Measurements from ENCODE around the gene ALCAM. TPM values are rescaled to one million over a fixed set of nuclear protein-coding genes. Genes with fewer than 3 reads are reported as not detected.
"Not testable (repeated sequence)": the region's sequence is repeated elsewhere in the genome, so short reads cannot be mapped to it uniquely, and the experiment has no call there.

ALCAM gene
- total RNA-seq, 1 experiment from 2014 or later = 16.4 TPM

GRCh38 chr3:105401691-105402149 lies 35.0 kb downstream of the ALCAM start:
- Histone ChIP-seq H3K9ac (ENCODE audit: low read length) (no peak overlapping the region), H3K27ac (ENCODE audit: low read length) (no peak overlapping the region), H3K36me3 (ENCODE audit: insufficient read depth, low read length) (no peaks in the 10 kb centered on the region), H3K4me1 (ENCODE audit: low read length) (no peaks in the 10 kb centered on the region), H2AFZ (ENCODE audit: low read length) (no peak overlapping the region), H3K27me3 (ENCODE audit: low read length) (no peaks in the 10 kb centered on the region), H3K9me3 (ENCODE audit: low read length) (no peaks in the 10 kb centered on the region), H3K4me2 (ENCODE audit: low read depth, low read length, poor library complexity, severe bottlenecking) (no peak overlapping the region), H3K9me2 (replicated peaks; ENCODE audit: insufficient read depth, low read length) (no peaks in the 10 kb centered on the region), H3K79me2 (ENCODE audit: low read length) (no peaks in the 10 kb centered on the region), H3K4me3 (ENCODE audit: low read length) (no peak overlapping the region), H4K20me1 (ENCODE audit: insufficient read depth, low read depth, low read length) (no peaks in the 10 kb centered on the region)
- DNase-seq = no peak

- no peaks in the 10 kb centered on the region for H4K20me1 ChIP-seq (ENCODE audit: insufficient read depth, low read depth, low read length)
- no peaks in the 10 kb centered on the region for H3K27me3 ChIP-seq (ENCODE audit: low read length)
- no peaks in the 10 kb centered on the region for H3K4me1 ChIP-seq (ENCODE audit: low read length)
- no peaks in the 10 kb centered on the region for H3K9me3 ChIP-seq (ENCODE audit: low read length)
- no peak overlapping the region for H3K9ac ChIP-seq (ENCODE audit: low read length)
- no peaks in the 10 kb centered on the region for H3K36me3 ChIP-seq (ENCODE audit: insufficient read depth, low read length)
- no peak overlapping the region for H3K4me3 ChIP-seq (ENCODE audit: low read length)
- H3K79me2 ChIP-seq (ENCODE audit: low read length) = no peaks in the 10 kb centered on the region
- no peak for DNase-seq
- no peak overlapping the region for H2AFZ ChIP-seq (ENCODE audit: low read length)
- H3K9me2 ChIP-seq (replicated peaks; ENCODE audit: insufficient read depth, low read length) = no peaks in the 10 kb centered on the region
- no peak overlapping the region for H3K4me2 ChIP-seq (ENCODE audit: low read depth, low read length, poor library complexity, severe bottlenecking)
- no peak overlapping the region for H3K27ac ChIP-seq (ENCODE audit: low read length)
Observed at GRCh38 chr3:105402287-105402801, 35.6 kb downstream of the ALCAM start.

GRCh38 chr3:105403034-105403433 lies 36.3 kb downstream of the ALCAM start:
- H4K20me1 ChIP-seq (ENCODE audit: insufficient read depth, low read depth, low read length); H3K4me3 ChIP-seq (ENCODE audit: low read length); DNase-seq; H3K27me3 ChIP-seq (ENCODE audit: low read length); H3K9me3 ChIP-seq (ENCODE audit: low read length); H3K4me1 ChIP-seq (ENCODE audit: low read length); H2AFZ ChIP-seq (ENCODE audit: low read length); H3K36me3 ChIP-seq (ENCODE audit: insufficient read depth, low read length); H3K79me2 ChIP-seq (ENCODE audit: low read length); H3K9ac ChIP-seq (ENCODE audit: low read length); H3K27ac ChIP-seq (ENCODE audit: low read length); H3K4me2 ChIP-seq (ENCODE audit: low read depth, low read length, poor library complexity, severe bottlenecking); H3K9me2 ChIP-seq (replicated peaks; ENCODE audit: insufficient read depth, low read length): not testable (repeated sequence)

- DNase-seq = no peak
- Histone ChIP-seq H3K4me2 (ENCODE audit: low read depth, low read length, poor library complexity, severe bottlenecking) (no peak overlapping the region), H3K36me3 (ENCODE audit: insufficient read depth, low read length) (no peaks in the 10 kb centered on the region), H3K9me2 (replicated peaks; ENCODE audit: insufficient read depth, low read length) (no peaks in the 10 kb centered on the region), H3K27ac (ENCODE audit: low read length) (no peak overlapping the region), H3K4me3 (ENCODE audit: low read length) (no peak overlapping the region), H3K9ac (ENCODE audit: low read length) (no peak overlapping the region), H3K4me1 (ENCODE audit: low read length) (no peaks in the 10 kb centered on the region), H3K27me3 (ENCODE audit: low read length) (no peaks in the 10 kb centered on the region), H2AFZ (ENCODE audit: low read length) (no peak overlapping the region), H4K20me1 (ENCODE audit: insufficient read depth, low read depth, low read length) (no peaks in the 10 kb centered on the region), H3K9me3 (ENCODE audit: low read length) (no peaks in the 10 kb centered on the region), H3K79me2 (ENCODE audit: low read length) (no peaks in the 10 kb centered on the region)
Observed at GRCh38 chr3:105406268-105406667, 39.6 kb downstream of the ALCAM start.

GRCh38 chr3:105409364-105409763 lies 42.7 kb downstream of the ALCAM start:
- no peak overlapping the region for H3K4me3 ChIP-seq (ENCODE audit: low read length)
- no peaks in the 10 kb centered on the region for H3K27me3 ChIP-seq (ENCODE audit: low read length)
- no peak overlapping the region for H3K27ac ChIP-seq (ENCODE audit: low read length)
- H2AFZ ChIP-seq (ENCODE audit: low read length) = no peak overlapping the region
- H3K4me1 ChIP-seq (ENCODE audit: low read length) = no peaks in the 10 kb centered on the region
- H3K9me3 ChIP-seq (ENCODE audit: low read length) = no peaks in the 10 kb centered on the region
- H3K9me2 ChIP-seq (replicated peaks; ENCODE audit: insufficient read depth, low read length) = no peaks in the 10 kb centered on the region
- H4K20me1 ChIP-seq (ENCODE audit: insufficient read depth, low read depth, low read length) = no peaks in the 10 kb centered on the region
- no peaks in the 10 kb centered on the region for H3K36me3 ChIP-seq (ENCODE audit: insufficient read depth, low read length)
- H3K79me2 ChIP-seq (ENCODE audit: low read length) = no peaks in the 10 kb centered on the region
- no peak overlapping the region for H3K9ac ChIP-seq (ENCODE audit: low read length)
- DNase-seq = no peak
- H3K4me2 ChIP-seq (ENCODE audit: low read depth, low read length, poor library complexity, severe bottlenecking) = no peak overlapping the region

- Histone ChIP-seq H3K9me3 (ENCODE audit: low read length) (no peaks in the 10 kb centered on the region), H3K9me2 (replicated peaks; ENCODE audit: insufficient read depth, low read length) (no peaks in the 10 kb centered on the region), H3K79me2 (ENCODE audit: low read length) (no peaks in the 10 kb centered on the region), H3K4me1 (ENCODE audit: low read length) (no peaks in the 10 kb centered on the region), H3K27me3 (ENCODE audit: low read length) (no peaks in the 10 kb centered on the region), H3K4me3 (ENCODE audit: low read length) (no peak overlapping the region), H2AFZ (ENCODE audit: low read length) (no peak overlapping the region), H4K20me1 (ENCODE audit: insufficient read depth, low read depth, low read length) (no peaks in the 10 kb centered on the region), H3K27ac (ENCODE audit: low read length) (no peak overlapping the region), H3K9ac (ENCODE audit: low read length) (no peak overlapping the region), H3K4me2 (ENCODE audit: low read depth, low read length, poor library complexity, severe bottlenecking) (no peak overlapping the region), H3K36me3 (ENCODE audit: insufficient read depth, low read length) (no peaks in the 10 kb centered on the region)
- no peak for DNase-seq
Observed at GRCh38 chr3:105413343-105413887, 46.7 kb downstream of the ALCAM start.

GRCh38 chr3:105414841-105415240 lies 48.1 kb downstream of the ALCAM start:
- DNase-seq = no peak
- Histone ChIP-seq H3K79me2 (ENCODE audit: low read length) (no peaks in the 10 kb centered on the region), H3K9me3 (ENCODE audit: low read length) (no peaks in the 10 kb centered on the region), H3K9me2 (replicated peaks; ENCODE audit: insufficient read depth, low read length) (no peaks in the 10 kb centered on the region), H3K4me2 (ENCODE audit: low read depth, low read length, poor library complexity, severe bottlenecking) (no peak overlapping the region), H3K4me3 (ENCODE audit: low read length) (no peak overlapping the region), H3K36me3 (ENCODE audit: insufficient read depth, low read length) (no peaks in the 10 kb centered on the region), H3K9ac (ENCODE audit: low read length) (no peak overlapping the region), H3K27me3 (ENCODE audit: low read length) (no peaks in the 10 kb centered on the region), H2AFZ (ENCODE audit: low read length) (no peak overlapping the region), H3K4me1 (ENCODE audit: low read length) (no peaks in the 10 kb centered on the region), H4K20me1 (ENCODE audit: insufficient read depth, low read depth, low read length) (no peaks in the 10 kb centered on the region), H3K27ac (ENCODE audit: low read length) (no peak overlapping the region)

- Histone ChIP-seq H2AFZ (ENCODE audit: low read length) (no peak overlapping the region), H3K4me2 (ENCODE audit: low read depth, low read length, poor library complexity, severe bottlenecking) (no peak overlapping the region), H3K79me2 (ENCODE audit: low read length) (no peaks in the 10 kb centered on the region), H3K9me3 (ENCODE audit: low read length) (no peaks in the 10 kb centered on the region), H3K27ac (ENCODE audit: low read length) (no peak overlapping the region), H3K9ac (ENCODE audit: low read length) (no peak overlapping the region), H3K9me2 (replicated peaks; ENCODE audit: insufficient read depth, low read length) (no peaks in the 10 kb centered on the region), H4K20me1 (ENCODE audit: insufficient read depth, low read depth, low read length) (no peaks in the 10 kb centered on the region), H3K4me3 (ENCODE audit: low read length) (no peak overlapping the region), H3K27me3 (ENCODE audit: low read length) (no peaks in the 10 kb centered on the region), H3K4me1 (ENCODE audit: low read length) (no peaks in the 10 kb centered on the region), H3K36me3 (ENCODE audit: insufficient read depth, low read length) (no peaks in the 10 kb centered on the region)
- DNase-seq = no peak
Observed at GRCh38 chr3:105415951-105416350, 49.2 kb downstream of the ALCAM start.

Data from Karpas-422 (cell line).